SK-N-SH treated with all-trans-retinoic acid at 6 μM for 48 hours (cell line): Measurements from ENCODE around the gene GNAQ.

ENCODE experiments used
- ARNTL ChIP-seq: fragments of 450-650 bp; formaldehyde crosslinking; IDR thresholded peaks from 2 replicates; pipeline ENCODE4 v1.5.0; 2020; ENCODE audit warnings: low read depth, mild to moderate bottlenecking, moderate library complexity, borderline replicate concordance
- TOX ChIP-seq: fragments of 250-450 bp; sonication (Bioruptor Pico); IDR thresholded peaks from 2 replicates; pipeline ENCODE4 v1.8.0; 2021; ENCODE audit warnings: mild to moderate bottlenecking, moderate library complexity, borderline replicate concordance
- TSHZ2 ChIP-seq: fragments of 250-450 bp; sonication (Bioruptor Pico); IDR thresholded peaks from 2 replicates; pipeline ENCODE4 v1.5.0; 2020; ENCODE audit warnings: mild to moderate bottlenecking, moderate library complexity
- ZFP30 ChIP-seq: fragments of 450-650 bp; formaldehyde crosslinking; IDR thresholded peaks from 2 replicates; pipeline ENCODE4 v1.5.0; 2022; ENCODE audit warnings: mild to moderate bottlenecking, moderate library complexity

- TF ChIP-seq ARNTL (CRISPR knock-in tag) (no peak), TSHZ2 (CRISPR knock-in tag) (no peak), TOX (CRISPR knock-in tag) (no peak), ZFP30 (CRISPR knock-in tag) (no peak)
Measured at GRCh38 chr9:77809552-77809951, 222.1 kb downstream of the GNAQ start.
